SK-N-SH treated with all-trans-retinoic acid at 6 μM for 48 hours (cell line): ENCODE measurements around the gene GOLGA6B.

Source experiments
- BACH2 ChIP-seq: fragments of 250-450 bp; sonication (Bioruptor Pico); IDR thresholded peaks from 2 replicates; pipeline ENCODE4 v1.9.0; 2021; ENCODE audit warnings: mild to moderate bottlenecking, borderline replicate concordance
- TOX ChIP-seq: fragments of 250-450 bp; sonication (Bioruptor Pico); IDR thresholded peaks from 2 replicates; pipeline ENCODE4 v1.8.0; 2021; ENCODE audit warnings: mild to moderate bottlenecking, moderate library complexity, borderline replicate concordance
- ZFP3 ChIP-seq: fragments of 250-450 bp; sonication (Bioruptor Pico); IDR thresholded peaks from 2 replicates; pipeline ENCODE4 v1.5.0; 2020; ENCODE audit warnings: mild to moderate bottlenecking, moderate library complexity
- ZNF565 ChIP-seq: fragments of 450-650 bp; formaldehyde crosslinking; conservative IDR thresholded peaks from 2 replicates; pipeline ENCODE4 v1.5.0; 2020; ENCODE audit warnings: low read depth, mild to moderate bottlenecking, moderate library complexity
- TF ChIP-seq, protein P1 (sequence below): fragments of 250-450 bp; sonication (Bioruptor Pico); IDR thresholded peaks from 2 replicates; pipeline ENCODE4 v1.5.1; 2020; ENCODE audit warnings: low read depth, mild to moderate bottlenecking, moderate library complexity

DNA sequence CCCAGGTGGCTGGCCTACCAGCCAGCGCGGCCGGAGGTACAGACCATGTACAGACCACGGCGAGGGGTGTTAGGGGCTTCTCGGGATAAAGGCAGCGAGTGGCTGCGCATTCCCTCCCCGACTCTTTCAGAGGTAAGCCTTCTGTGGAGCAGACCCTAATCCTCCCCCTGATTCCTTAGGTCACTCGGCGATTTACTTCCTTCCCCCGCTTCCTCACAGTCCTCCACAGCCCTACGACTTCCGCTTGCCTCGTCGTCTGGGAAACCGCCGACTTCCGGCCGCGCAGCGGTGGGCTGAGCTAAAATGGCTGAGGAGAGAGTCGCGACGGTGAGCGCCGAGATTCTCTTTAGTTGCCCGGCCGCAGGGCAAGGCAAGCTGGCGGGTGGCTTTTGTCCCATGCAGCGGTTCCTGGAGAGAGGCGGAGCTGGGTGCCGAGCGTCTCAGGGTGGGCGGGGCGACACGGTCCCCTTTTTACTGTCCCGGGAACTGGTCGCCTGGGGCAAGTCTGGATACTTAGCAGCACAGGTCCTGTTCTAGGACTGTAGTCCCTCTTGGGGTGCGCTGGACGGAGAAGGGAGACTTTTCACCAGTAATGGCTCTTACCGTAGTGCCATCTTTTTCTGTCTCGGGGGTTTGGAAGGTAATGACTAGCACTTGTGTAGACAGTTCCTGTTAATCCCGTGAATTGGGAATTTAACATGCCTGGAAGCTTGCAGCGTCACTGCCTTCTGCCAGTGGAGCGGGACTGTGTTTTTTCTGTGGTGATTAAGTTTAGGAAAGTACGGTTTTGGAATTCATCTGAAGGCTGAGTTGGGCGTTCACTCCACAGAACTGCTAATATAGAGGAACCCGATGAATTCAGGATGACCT, 31.7 kb downstream of the GOLGA6B start, which contains the start of the genes BBS4 and HIGD2B:
- TF ChIP-seq ZFP3 (no peak; the same call in 1 of the 2 replicates), ZNF565 (no peak), TOX (CRISPR knock-in tag) (no peak), BACH2 (CRISPR knock-in tag) (no peak)
- TF ChIP-seq, protein P1, sequence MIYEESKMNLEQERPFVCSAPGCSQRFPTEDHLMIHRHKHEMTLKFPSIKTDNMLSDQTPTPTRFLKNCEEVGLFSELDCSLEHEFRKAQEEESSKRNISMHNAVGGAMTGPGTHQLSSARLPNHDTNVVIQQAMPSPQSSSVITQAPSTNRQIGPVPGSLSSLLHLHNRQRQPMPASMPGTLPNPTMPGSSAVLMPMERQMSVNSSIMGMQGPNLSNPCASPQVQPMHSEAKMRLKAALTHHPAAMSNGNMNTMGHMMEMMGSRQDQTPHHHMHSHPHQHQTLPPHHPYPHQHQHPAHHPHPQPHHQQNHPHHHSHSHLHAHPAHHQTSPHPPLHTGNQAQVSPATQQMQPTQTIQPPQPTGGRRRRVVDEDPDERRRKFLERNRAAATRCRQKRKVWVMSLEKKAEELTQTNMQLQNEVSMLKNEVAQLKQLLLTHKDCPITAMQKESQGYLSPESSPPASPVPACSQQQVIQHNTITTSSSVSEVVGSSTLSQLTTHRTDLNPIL = no peak
